Osteocyte (in vitro differentiated cells): ENCODE measurements around the gene TCTN1. TPM values are rescaled to one million over a fixed set of nuclear protein-coding genes. Genes with fewer than 3 reads are reported as not detected.
A peak's percentile ranks its signal among the peaks of the same experiment; 100 is the strongest.

Experiments
- DNase-seq: peaks from one replicate; pipeline ENCODE4 v3.0.0; 2021; ENCODE audit warnings: mixed read lengths; ENCODE audit not compliant: unreplicated experiment; ENCODE audit errors: extremely low spot score
- H3K27ac Mint-ChIP-seq: one replicate; pipeline ENCODE4 v1.8.0; 2021; ENCODE audit warnings: mild to moderate bottlenecking, mixed read lengths; ENCODE audit not compliant: unreplicated experiment
- H3K27me3 Mint-ChIP-seq: one replicate; pipeline ENCODE4 v1.8.0; 2021; ENCODE audit warnings: mixed read lengths; ENCODE audit not compliant: unreplicated experiment
- H3K36me3 Mint-ChIP-seq: one replicate; pipeline ENCODE4 v1.8.0; 2021; ENCODE audit warnings: mixed read lengths; ENCODE audit not compliant: unreplicated experiment
- H3K4me1 Mint-ChIP-seq: one replicate; pipeline ENCODE4 v1.8.0; 2021; ENCODE audit warnings: mixed read lengths; ENCODE audit not compliant: unreplicated experiment
- H3K4me3 Mint-ChIP-seq: one replicate; pipeline ENCODE4 v1.8.0; 2021; ENCODE audit warnings: mild to moderate bottlenecking, moderate library complexity, mixed read lengths; ENCODE audit not compliant: unreplicated experiment
- H3K9me3 Mint-ChIP-seq: one replicate; pipeline ENCODE4 v1.8.0; 2021; ENCODE audit warnings: mixed read lengths; ENCODE audit not compliant: unreplicated experiment
- total RNA-seq: library from RNA; stranded (reverse); gene quantifications from 2 replicates; pipeline ENCODE4 v1.2.1, GENCODE V29; 2021
- TF ChIP-seq, protein P1 (sequence below): fragments of 200-600 bp; sonication (generic); IDR thresholded peaks from 2 replicates; pipeline ENCODE4 v1.5.0; 2021; ENCODE audit warnings: antibody characterized with exemption, mild to moderate bottlenecking, moderate library complexity

TCTN1 gene
- total RNA-seq, 1 donor from 2014 or later: 49.5 TPM

DNA sequence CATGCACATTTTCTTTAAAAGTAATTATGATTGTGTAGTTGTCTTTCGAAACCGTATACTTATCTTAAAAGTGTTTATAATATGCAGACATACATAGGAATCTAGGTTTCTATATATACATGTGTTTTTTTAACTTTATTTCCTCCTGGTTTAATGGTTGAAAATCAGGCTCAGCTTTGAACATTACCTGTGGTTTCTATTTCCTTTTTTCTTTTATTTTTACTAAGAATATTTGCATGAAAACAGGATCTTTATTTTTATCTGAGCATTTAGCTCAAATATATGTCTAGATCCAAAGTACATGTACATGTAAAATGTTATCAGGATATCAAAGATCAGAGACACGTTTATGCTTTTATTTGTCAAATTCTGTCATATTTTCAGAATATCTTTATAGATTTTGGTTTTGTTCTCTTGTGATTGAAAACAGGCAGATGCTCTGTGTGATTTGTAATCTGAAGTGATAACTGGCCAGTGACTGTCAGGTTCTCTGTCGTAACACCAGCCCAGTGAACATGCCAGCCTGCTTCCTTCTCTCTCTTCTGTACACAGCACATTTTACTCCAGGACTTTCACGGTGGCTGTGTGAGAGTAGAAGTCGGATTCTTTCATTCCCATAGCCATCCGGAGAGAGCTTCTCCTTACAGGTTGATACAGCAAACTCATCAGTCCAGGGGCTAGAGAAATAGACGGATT, 13.7 kb downstream of the TCTN1 start:
- TF ChIP-seq, protein P1, sequence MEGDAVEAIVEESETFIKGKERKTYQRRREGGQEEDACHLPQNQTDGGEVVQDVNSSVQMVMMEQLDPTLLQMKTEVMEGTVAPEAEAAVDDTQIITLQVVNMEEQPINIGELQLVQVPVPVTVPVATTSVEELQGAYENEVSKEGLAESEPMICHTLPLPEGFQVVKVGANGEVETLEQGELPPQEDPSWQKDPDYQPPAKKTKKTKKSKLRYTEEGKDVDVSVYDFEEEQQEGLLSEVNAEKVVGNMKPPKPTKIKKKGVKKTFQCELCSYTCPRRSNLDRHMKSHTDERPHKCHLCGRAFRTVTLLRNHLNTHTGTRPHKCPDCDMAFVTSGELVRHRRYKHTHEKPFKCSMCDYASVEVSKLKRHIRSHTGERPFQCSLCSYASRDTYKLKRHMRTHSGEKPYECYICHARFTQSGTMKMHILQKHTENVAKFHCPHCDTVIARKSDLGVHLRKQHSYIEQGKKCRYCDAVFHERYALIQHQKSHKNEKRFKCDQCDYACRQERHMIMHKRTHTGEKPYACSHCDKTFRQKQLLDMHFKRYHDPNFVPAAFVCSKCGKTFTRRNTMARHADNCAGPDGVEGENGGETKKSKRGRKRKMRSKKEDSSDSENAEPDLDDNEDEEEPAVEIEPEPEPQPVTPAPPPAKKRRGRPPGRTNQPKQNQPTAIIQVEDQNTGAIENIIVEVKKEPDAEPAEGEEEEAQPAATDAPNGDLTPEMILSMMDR: no peak
- Mint-ChIP-seq H3K4me1 (peaks cover 3% of the 10 kb centered on the region), H3K36me3 (peaks cover 21% of the 10 kb centered on the region), H3K9me3 (no peaks in the 10 kb centered on the region), H3K27me3 (no peaks in the 10 kb centered on the region), H3K27ac (no peak overlapping the region), H3K4me3 (no peak overlapping the region)
- DNase-seq: no peak

DNA sequence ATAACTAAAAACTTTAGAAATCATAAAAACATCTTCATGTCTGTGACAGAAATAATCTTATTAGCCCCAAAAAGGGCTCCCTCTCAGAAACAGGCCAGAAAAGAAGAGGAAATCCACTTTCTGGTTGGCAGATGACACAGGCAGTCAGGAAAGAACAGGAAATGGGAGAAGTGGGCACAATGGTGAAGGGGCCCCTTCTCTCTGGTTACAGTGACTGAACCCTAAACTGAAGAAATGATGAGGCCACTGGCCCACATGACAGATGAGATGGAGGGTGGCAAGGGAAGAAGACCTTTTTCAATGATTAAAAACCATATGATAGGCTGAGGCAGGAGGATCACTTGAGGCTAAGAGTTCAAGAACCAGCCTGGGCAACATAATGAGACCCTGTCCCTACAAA, 21.1 kb downstream of the TCTN1 start:
- Mint-ChIP-seq H3K4me3 (no peak overlapping the region), H3K4me1 (peaks cover 13% of the 10 kb centered on the region), H3K27me3 (no peaks in the 10 kb centered on the region), H3K9me3 (no peaks in the 10 kb centered on the region), H3K36me3 (peaks cover 7% of the 10 kb centered on the region), H3K27ac (no peak overlapping the region)
- TF ChIP-seq, protein P1: no peak
- DNase-seq: no peak

DNA sequence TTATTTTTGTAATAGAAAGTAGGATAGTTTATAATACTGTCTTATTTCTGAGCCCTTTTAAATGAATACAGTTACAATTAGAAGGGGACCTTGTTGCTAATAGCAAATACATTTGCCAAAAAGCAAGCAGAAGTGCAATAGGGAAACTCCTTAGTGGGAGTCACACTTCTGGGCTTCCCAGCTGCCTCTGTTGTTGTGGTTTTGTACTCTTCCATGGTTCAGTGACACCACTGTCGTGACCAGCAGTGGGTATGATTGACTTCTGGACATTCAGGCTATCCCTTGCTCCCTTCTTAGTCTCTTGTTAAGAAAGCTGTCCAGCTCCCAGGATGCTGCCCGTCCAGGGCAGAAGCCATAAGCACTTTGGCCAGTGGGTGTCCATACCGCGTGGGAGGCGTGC, 22.6 kb downstream of the TCTN1 start:
- Mint-ChIP-seq H3K4me3 (no peak overlapping the region), H3K4me1 (peaks cover 28% of the 10 kb centered on the region), H3K36me3 (peaks cover 7% of the 10 kb centered on the region), H3K9me3 (no peaks in the 10 kb centered on the region), H3K27me3 (no peaks in the 10 kb centered on the region), H3K27ac (no peak overlapping the region)
- DNase-seq: no peak
- TF ChIP-seq, protein P1: no peak

DNA sequence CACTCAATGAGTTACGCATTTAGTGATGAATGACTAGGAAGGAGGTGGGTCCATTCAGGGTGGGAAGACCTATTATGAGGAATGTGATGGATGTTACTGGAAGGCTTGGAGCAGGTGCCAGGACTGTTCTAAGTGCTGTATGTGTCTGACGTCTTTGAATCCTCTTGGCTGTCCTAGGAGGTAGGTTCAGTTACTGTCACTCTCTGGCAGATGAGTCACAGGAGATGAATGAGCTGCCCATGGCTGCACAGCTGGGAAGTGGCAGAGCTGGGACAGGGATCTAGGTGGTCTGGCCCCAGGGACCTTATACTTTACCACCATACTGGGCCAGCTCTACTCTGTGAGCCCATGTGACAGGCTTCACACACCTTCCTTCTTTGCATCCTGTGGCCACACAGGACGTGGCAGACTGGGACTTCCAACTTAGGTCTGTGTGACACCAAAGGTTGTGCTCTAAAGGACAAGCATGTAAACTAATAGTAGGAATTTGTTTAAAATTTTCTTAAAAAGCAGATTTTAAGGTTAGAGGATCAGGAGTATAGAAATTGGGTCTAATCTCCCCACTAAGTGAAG, 24.0 kb downstream of the TCTN1 start:
- TF ChIP-seq, protein P1: no peak
- H3K27ac Mint-ChIP-seq: peak overlapping the region; percentile 65
- H3K27me3 Mint-ChIP-seq: no peaks in the 10 kb centered on the region
- no peak for DNase-seq
- peaks cover 36% of the 10 kb centered on the region for H3K4me1 Mint-ChIP-seq
- H3K36me3 Mint-ChIP-seq: peaks cover 7% of the 10 kb centered on the region
- H3K4me3 Mint-ChIP-seq: no peak overlapping the region
- H3K9me3 Mint-ChIP-seq: no peaks in the 10 kb centered on the region

DNA sequence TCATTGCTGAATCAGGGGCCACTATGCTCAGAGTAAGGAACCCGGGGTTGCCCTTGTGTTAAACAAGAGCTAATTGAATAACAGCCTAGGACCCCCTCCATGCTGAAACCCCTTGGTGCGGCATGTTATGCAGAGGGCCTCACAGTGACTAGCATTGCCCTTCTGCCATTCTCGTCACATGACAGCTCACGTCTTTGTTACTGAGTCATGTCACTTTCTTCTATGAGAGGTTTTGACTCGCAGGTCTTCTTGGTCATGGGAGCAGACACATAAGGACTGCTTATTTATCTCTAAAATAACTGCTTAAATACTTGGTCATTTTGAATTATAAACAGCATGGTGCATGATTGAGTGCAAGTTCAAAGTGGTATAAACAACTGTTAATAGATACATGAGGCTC, 24.9 kb downstream of the TCTN1 start:
- TF ChIP-seq, protein P1: no peak
- H3K4me1 Mint-ChIP-seq: peaks cover 36% of the 10 kb centered on the region
- H3K36me3 Mint-ChIP-seq: peaks cover 10% of the 10 kb centered on the region
- H3K4me3 Mint-ChIP-seq: no peak overlapping the region
- no peaks in the 10 kb centered on the region for H3K27me3 Mint-ChIP-seq
- no peaks in the 10 kb centered on the region for H3K9me3 Mint-ChIP-seq
- H3K27ac Mint-ChIP-seq: peak overlapping the region; percentile 84
- DNase-seq: no peak
